GM21786 (cell line): ENCODE results near the gene PIEZO2.

Experiments used
- ATAC-seq: cut with Tn5 transposase; IDR thresholded peaks from one replicate; pipeline ENCODE4 v1.9.1; 2021; ENCODE audit not compliant: unreplicated experiment

The PIEZO2 gene

GRCh38 chr18:11033503-11033902 is 115.9 kb downstream of the PIEZO2 start:
- ATAC-seq = no peak

- no peak for ATAC-seq
Measured at GRCh38 chr18:11031966-11032365, 117.4 kb downstream of the PIEZO2 start.

- no peak for ATAC-seq
Measured at GRCh38 chr18:11029021-11029420, 120.3 kb downstream of the PIEZO2 start.

GRCh38 chr18:11027862-11028261 is 121.5 kb downstream of the PIEZO2 start:
- peak; percentile 93 for ATAC-seq

GRCh38 chr18:11025671-11026070 is 123.7 kb downstream of the PIEZO2 start:
- no peak for ATAC-seq

GRCh38 chr18:11024928-11025669 is 124.3 kb downstream of the PIEZO2 start:
- no peak for ATAC-seq

- ATAC-seq = no peak
Measured at GRCh38 chr18:11021477-11021876, 127.9 kb downstream of the PIEZO2 start.

- no peak for ATAC-seq
Measured at GRCh38 chr18:11020877-11021414, 128.4 kb downstream of the PIEZO2 start.

- ATAC-seq = no peak
Measured at GRCh38 chr18:11020161-11020853, 129.1 kb downstream of the PIEZO2 start.

- no peak for ATAC-seq
Measured at GRCh38 chr18:11019295-11020105, 129.9 kb downstream of the PIEZO2 start.

- ATAC-seq = no peak
Measured at GRCh38 chr18:11009869-11010268, 139.5 kb downstream of the PIEZO2 start.

GRCh38 chr18:11009147-11009546 is 140.2 kb downstream of the PIEZO2 start:
- no peak for ATAC-seq

GRCh38 chr18:11008505-11008904 is 140.9 kb downstream of the PIEZO2 start:
- ATAC-seq = no peak

GRCh38 chr18:11005528-11005927 is 143.8 kb downstream of the PIEZO2 start:
- ATAC-seq = no peak

- ATAC-seq = no peak
Measured at GRCh38 chr18:11004951-11005350, 144.4 kb downstream of the PIEZO2 start.

- ATAC-seq = no peak
Measured at GRCh38 chr18:11004294-11004693, 145.1 kb downstream of the PIEZO2 start.

- ATAC-seq = no peak
Measured at GRCh38 chr18:11002796-11003195, 146.6 kb downstream of the PIEZO2 start.

GRCh38 chr18:11002277-11002676 is 147.1 kb downstream of the PIEZO2 start:
- ATAC-seq = no peak

GRCh38 chr18:11000071-11000470 is 149.3 kb downstream of the PIEZO2 start:
- no peak for ATAC-seq

GRCh38 chr18:10997885-10998284 is 151.5 kb downstream of the PIEZO2 start:
- no peak for ATAC-seq

- ATAC-seq = no peak
Measured at GRCh38 chr18:10995550-10995949, 153.8 kb downstream of the PIEZO2 start.
